Memory B cell (primary cell): ENCODE measurements around the gene CPSF7.
"Not testable (repeated sequence)": the region's sequence is repeated elsewhere in the genome, so short reads cannot be mapped to it uniquely, and the experiment has no call there.

ENCODE experiments used
- ATAC-seq: fragments of 150-1000 bp; cut with Tn5 transposase; 2 replicates; pipeline ENCODE4 v1.10.0; 2021; ENCODE audit warnings: low read depth, mild to moderate bottlenecking, moderate library complexity
- DNase-seq, 2 donors: peaks; one replicate each; pipeline ENCODE4 v3.0.0; 2022; ENCODE audit warnings: low spot score in 2 of 2
- H3K27ac Mint-ChIP-seq: one replicate; pipeline ENCODE4 v1.8.0; 2022; ENCODE audit warnings: mild to moderate bottlenecking, moderate library complexity, mixed read lengths
- H3K27me3 Mint-ChIP-seq: one replicate; pipeline ENCODE4 v1.8.0; 2022; ENCODE audit warnings: mixed read lengths
- H3K36me3 Mint-ChIP-seq: one replicate; pipeline ENCODE4 v1.8.0; 2022; ENCODE audit warnings: mild to moderate bottlenecking, mixed read lengths
- H3K4me1 Mint-ChIP-seq: one replicate; pipeline ENCODE4 v1.8.0; 2022; ENCODE audit warnings: mixed read lengths
- H3K4me3 Mint-ChIP-seq: one replicate; pipeline ENCODE4 v1.8.0; 2022; ENCODE audit warnings: mild to moderate bottlenecking, moderate library complexity, mixed read lengths
- H3K9me3 Mint-ChIP-seq: one replicate; pipeline ENCODE4 v1.8.0; 2022; ENCODE audit warnings: mixed read lengths

Gene CPSF7

GRCh38 chr11:61429691-61430582 is at the start of gene CPSF7, which contains the start of gene SDHAF2:
TSS of gene CPSF7 (minus strand) at chr11:61429975. CDS start at chr11:61429235, 740 bp downstream.
TSS of gene SDHAF2 (plus strand) at chr11:61430124. CDS start at chr11:61430147, 23 bp downstream.
- H3K36me3 Mint-ChIP-seq, result peaks cover 18% of the 10 kb centered on the region
- peak; percentile 98 to 99 for DNase-seq

GRCh38 chr11:61477727-61478148 is 48.0 kb upstream of the CPSF7 start:
- DNase-seq (peak; percentile 45 to 68), ATAC-seq (no peak)
- no peak overlapping the region for H3K4me3 Mint-ChIP-seq
- H3K4me1 Mint-ChIP-seq, result no peaks in the 10 kb centered on the region
- peaks cover 8% of the 10 kb centered on the region for H3K36me3 Mint-ChIP-seq
- H3K27me3 Mint-ChIP-seq, result peaks cover 2% of the 10 kb centered on the region
- no peak overlapping the region for H3K27ac Mint-ChIP-seq
- no peaks in the 10 kb centered on the region for H3K9me3 Mint-ChIP-seq

More at GRCh38 chr11:61429691-61430582, at the start of gene CPSF7, which contains the start of gene SDHAF2:
- Mint-ChIP-seq H3K4me3 (peak within 1 kb of the TSS; percentile 93), H3K9me3 (no peaks in the 10 kb centered on the region), H3K27ac (peak within 1 kb of the TSS; percentile 97), H3K27me3 (no peaks in the 10 kb centered on the region), H3K4me1 (peaks cover 24% of the 10 kb centered on the region)
- ATAC-seq, result peak; percentile 84

GRCh38 chr11:61477126-61477525 is 47.4 kb upstream of the CPSF7 start:
- H3K27me3 Mint-ChIP-seq, result peaks cover 2% of the 10 kb centered on the region

GRCh38 chr11:61476371-61476770 is 46.6 kb upstream of the CPSF7 start:
- H3K4me3 Mint-ChIP-seq, result no peak overlapping the region
- peaks cover 8% of the 10 kb centered on the region for H3K36me3 Mint-ChIP-seq
- no peaks in the 10 kb centered on the region for H3K4me1 Mint-ChIP-seq
- ATAC-seq, result no peak
- peaks cover 1% of the 10 kb centered on the region for H3K27me3 Mint-ChIP-seq
- H3K9me3 Mint-ChIP-seq, result no peaks in the 10 kb centered on the region
- H3K27ac Mint-ChIP-seq, result no peak overlapping the region
- DNase-seq, result no peak

More at GRCh38 chr11:61477126-61477525, 47.4 kb upstream of the CPSF7 start:
- H3K9me3 Mint-ChIP-seq, result no peaks in the 10 kb centered on the region
- H3K4me3 Mint-ChIP-seq, result no peak overlapping the region
- no peak for ATAC-seq
- H3K27ac Mint-ChIP-seq, result no peak overlapping the region
- H3K4me1 Mint-ChIP-seq, result no peaks in the 10 kb centered on the region
- no peak for DNase-seq
- peaks cover 8% of the 10 kb centered on the region for H3K36me3 Mint-ChIP-seq

GRCh38 chr11:61475433-61475832 is 45.7 kb upstream of the CPSF7 start:
- DNase-seq, result no peak
- no peaks in the 10 kb centered on the region for H3K9me3 Mint-ChIP-seq
- H3K27ac Mint-ChIP-seq, result no peak overlapping the region
- H3K4me1 Mint-ChIP-seq, result no peaks in the 10 kb centered on the region
- H3K27me3 Mint-ChIP-seq, result no peaks in the 10 kb centered on the region
- ATAC-seq, result no peak
- peaks cover 15% of the 10 kb centered on the region for H3K36me3 Mint-ChIP-seq
- H3K4me3 Mint-ChIP-seq, result no peak overlapping the region

GRCh38 chr11:61474013-61474643 is 44.4 kb upstream of the CPSF7 start:
- no peak overlapping the region for H3K27ac Mint-ChIP-seq
- H3K36me3 Mint-ChIP-seq, result peaks cover 19% of the 10 kb centered on the region
- no peak for DNase-seq

GRCh38 chr11:61473370-61474012 is 43.7 kb upstream of the CPSF7 start:
- no peak overlapping the region for H3K4me3 Mint-ChIP-seq
- H3K27me3 Mint-ChIP-seq, result no peaks in the 10 kb centered on the region
- peaks cover 20% of the 10 kb centered on the region for H3K36me3 Mint-ChIP-seq
- no peaks in the 10 kb centered on the region for H3K4me1 Mint-ChIP-seq
- no peak for ATAC-seq
- H3K27ac Mint-ChIP-seq, result no peak overlapping the region
- H3K9me3 Mint-ChIP-seq, result no peaks in the 10 kb centered on the region
- no peak for DNase-seq

More at GRCh38 chr11:61474013-61474643, 44.4 kb upstream of the CPSF7 start:
- Mint-ChIP-seq H3K27me3 (no peaks in the 10 kb centered on the region), H3K4me1 (no peaks in the 10 kb centered on the region), H3K4me3 (no peak overlapping the region), H3K9me3 (no peaks in the 10 kb centered on the region)
- ATAC-seq, result no peak

GRCh38 chr11:61472868-61473267 is 43.1 kb upstream of the CPSF7 start:
- DNase-seq, result no peak
- Mint-ChIP-seq H3K4me3 (no peak overlapping the region), H3K36me3 (peaks cover 26% of the 10 kb centered on the region), H3K4me1 (no peaks in the 10 kb centered on the region), H3K27ac (no peak overlapping the region), H3K27me3 (no peaks in the 10 kb centered on the region), H3K9me3 (no peaks in the 10 kb centered on the region)
- ATAC-seq, result no peak

GRCh38 chr11:61472282-61472681 is 42.5 kb upstream of the CPSF7 start:
- Mint-ChIP-seq H3K9me3 (no peaks in the 10 kb centered on the region), H3K4me1 (no peaks in the 10 kb centered on the region), H3K4me3 (no peak overlapping the region), H3K27ac (no peak overlapping the region), H3K36me3 (peaks cover 31% of the 10 kb centered on the region), H3K27me3 (no peaks in the 10 kb centered on the region)
- ATAC-seq (no peak), DNase-seq (no peak)

GRCh38 chr11:61468002-61468401 is 38.2 kb upstream of the CPSF7 start:
- H3K27me3 Mint-ChIP-seq, result no peaks in the 10 kb centered on the region
- no peak overlapping the region for H3K27ac Mint-ChIP-seq
- H3K36me3 Mint-ChIP-seq, result peaks cover 35% of the 10 kb centered on the region
- H3K4me1 Mint-ChIP-seq, result no peaks in the 10 kb centered on the region
- DNase-seq (no peak), ATAC-seq (no peak)
- H3K9me3 Mint-ChIP-seq, result no peaks in the 10 kb centered on the region
- no peak overlapping the region for H3K4me3 Mint-ChIP-seq

GRCh38 chr11:61467602-61468001 is 37.8 kb upstream of the CPSF7 start:
- not testable (repeated sequence) for DNase-seq, H3K27me3 Mint-ChIP-seq, H3K9me3 Mint-ChIP-seq, H3K4me3 Mint-ChIP-seq, H3K27ac Mint-ChIP-seq, ATAC-seq, H3K4me1 Mint-ChIP-seq
- peaks cover 35% of the 10 kb centered on the region for H3K36me3 Mint-ChIP-seq

- peaks cover 2% of the 10 kb centered on the region for H3K4me1 Mint-ChIP-seq
- H3K27ac Mint-ChIP-seq, result peak overlapping the region; percentile 21
- H3K36me3 Mint-ChIP-seq, result peaks cover 22% of the 10 kb centered on the region
Measured at GRCh38 chr11:61460986-61461385, 31.2 kb upstream of the CPSF7 start.

GRCh38 chr11:61460474-61460881 is 30.7 kb upstream of the CPSF7 start:
- H3K4me3 Mint-ChIP-seq, result no peak overlapping the region
- peak overlapping the region; percentile 21 for H3K27ac Mint-ChIP-seq
- H3K27me3 Mint-ChIP-seq, result no peaks in the 10 kb centered on the region
- H3K4me1 Mint-ChIP-seq, result peaks cover 5% of the 10 kb centered on the region
- DNase-seq, result no peak
- H3K36me3 Mint-ChIP-seq, result peaks cover 25% of the 10 kb centered on the region
- H3K9me3 Mint-ChIP-seq, result no peaks in the 10 kb centered on the region
- no peak for ATAC-seq

More at GRCh38 chr11:61460986-61461385, 31.2 kb upstream of the CPSF7 start:
- ATAC-seq (no peak), DNase-seq (no peak)
- Mint-ChIP-seq H3K27me3 (no peaks in the 10 kb centered on the region), H3K9me3 (no peaks in the 10 kb centered on the region), H3K4me3 (no peak overlapping the region)

GRCh38 chr11:61454520-61454919 is 24.7 kb upstream of the CPSF7 start:
- Mint-ChIP-seq H3K9me3 (no peaks in the 10 kb centered on the region), H3K27me3 (no peaks in the 10 kb centered on the region), H3K27ac (no peak overlapping the region), H3K4me1 (peaks cover 5% of the 10 kb centered on the region), H3K36me3 (peaks cover 25% of the 10 kb centered on the region), H3K4me3 (no peak overlapping the region)
- ATAC-seq (no peak), DNase-seq (no peak)
